HCT116 (cell line): Measurements from ENCODE around the gene CFAP46. TPM values are rescaled to one million over a fixed set of nuclear protein-coding genes. Genes with fewer than 3 reads are reported as not detected.

Experiments
- ATAC-seq: fragments of 200-7000 bp; cut with Tn5 transposase; 2 replicates; pipeline ENCODE4 v1.9.1; 2020; ENCODE audit warnings: mild to moderate bottlenecking, moderate library complexity
- BruUV-seq: library from RNA; stranded (reverse); fragments of 400-500 nt; replicated peaks from 2 replicates; lab custom pipeline; 2021; lab: Mats Ljungman, UMichigan
- CTCF ChIA-PET: fragments of 300-600 bp; sonication (Branson Sonifier 250); formaldehyde crosslinking; loops from one replicate; lab custom pipeline; 2021; ENCODE audit warnings: antibody characterized with exemption; lab: Charles Lee
- POLR2A ChIA-PET: fragments of 300-600, 350-600 bp; sonication (Branson Sonifier 250); formaldehyde crosslinking; loops from one replicate; lab custom pipeline; 2021; ENCODE audit warnings: antibody characterized with exemption; lab: Charles Lee
- RAD21 ChIA-PET, 2 experiments: fragments of 300-600 bp; sonication (Branson Sonifier 250); formaldehyde crosslinking; loops; one replicate each; lab custom pipeline; 2023; ENCODE audit warnings: low total read pairs in 2 of 2; ENCODE audit not compliant: uncharacterized antibody in 2 of 2, unreplicated experiment in 2 of 2, low non-redundant PET in 1 of 2; lab: Charles Lee
- DNase-seq: peaks from one replicate; pipeline ENCODE4 v3.0.0-alpha.2; 2010; ENCODE audit warnings: low read depth, low spot score
- H2AFZ ChIP-seq: fragments of 200-600 bp; shearing (Covaris generic), sonication (generic); 2 replicates; pipeline ENCODE4 v1.6.1; 2017; ENCODE audit warnings: low read depth, mixed run types, mixed read lengths, antibody characterized with exemption, low read length; ENCODE audit not compliant: poor library complexity, severe bottlenecking
- H3K27ac ChIP-seq: 2 replicates; pipeline ENCODE4 v1.5.1; 2012; ENCODE audit warnings: low read depth, low read length
- H3K27me3 ChIP-seq: fragments of 200-600 bp; sonication (generic); 2 replicates; pipeline ENCODE4 v1.6.1; 2016; ENCODE audit warnings: mixed run types, low read length, mixed read lengths; ENCODE audit not compliant: insufficient read depth
- H3K36me3 ChIP-seq, 2 experiments: fragments of 200-500 bp in 1 of 2; fragments of 200-600 bp in 1 of 2; sonication (Bioruptor generic) in 1 of 2; sonication (generic) in 1 of 2; 2 replicates each; pipeline versions ENCODE4 v1.5.1 to v1.6.1; 2014 to 2016; ENCODE audit warnings: low read length in 2 of 2, inconsistent platforms in 1 of 2, mixed read lengths in 1 of 2, mixed run types in 1 of 2; ENCODE audit not compliant: insufficient read depth in 2 of 2, control insufficient read depth in 1 of 2
- H3K4me1 ChIP-seq, 2 experiments: fragments of 200-600 bp in 1 of 2; sonication (generic) in 1 of 2; 2 replicates each; pipeline versions ENCODE4 v1.5.1 to v1.6.1; 2012 to 2017; ENCODE audit warnings: low read length in 2 of 2, inconsistent platforms in 1 of 2, mild to moderate bottlenecking in 1 of 2, mixed read lengths in 1 of 2, mixed run types in 1 of 2, moderate library complexity in 1 of 2; ENCODE audit not compliant: insufficient read depth in 2 of 2, control insufficient read depth in 1 of 2
- H3K4me2 ChIP-seq: fragments of 200-600 bp; sonication (generic); 2 replicates; pipeline ENCODE4 v1.6.1; 2017; ENCODE audit warnings: mixed run types, low read length, mixed read lengths
- H3K4me3 ChIP-seq, 2 experiments: fragments of 200-600 bp in 1 of 2; sonication (generic) in 1 of 2; replicated peaks in 1 of 2; 2 replicates each; pipeline ENCODE4 v1.5.1; 2011 to 2016; ENCODE audit warnings: low read length in 2 of 2, control low read depth in 1 of 2, low read depth in 1 of 2, mild to moderate bottlenecking in 1 of 2, mixed read lengths in 1 of 2, mixed run types in 1 of 2
- H3K79me2 ChIP-seq: fragments of 200-600 bp; sonication (generic); 2 replicates; pipeline ENCODE4 v1.6.1; 2017; ENCODE audit warnings: mild to moderate bottlenecking, mixed run types, low read length, moderate library complexity, mixed read lengths; ENCODE audit not compliant: insufficient read depth
- H3K9ac ChIP-seq: fragments of 200-600 bp; sonication (generic); 2 replicates; pipeline ENCODE4 v1.6.1; 2016; ENCODE audit warnings: low read length, mixed read lengths
- H3K9me2 ChIP-seq: fragments of 200-600 bp; sonication (generic), shearing (Covaris generic); 2 replicates; pipeline ENCODE4 v1.6.1; 2017; ENCODE audit warnings: mixed run types, mild to moderate bottlenecking, moderate library complexity; ENCODE audit not compliant: insufficient read depth
- H3K9me3 ChIP-seq, 2 experiments: fragments of 200-500 bp in 1 of 2; fragments of 200-600 bp in 1 of 2; sonication (Bioruptor generic) in 1 of 2; sonication (generic) in 1 of 2; 2 replicates each; pipeline ENCODE4 v1.6.1; 2014 to 2017; ENCODE audit warnings: low read length in 2 of 2, mixed read lengths in 2 of 2, inconsistent platforms in 1 of 2, low read depth in 1 of 2, mild to moderate bottlenecking in 1 of 2, mixed run types in 1 of 2, moderate library complexity in 1 of 2; ENCODE audit not compliant: control insufficient read depth in 1 of 2, insufficient read depth in 1 of 2
- H4K20me1 ChIP-seq: fragments of 200-600 bp; sonication (generic), shearing (Covaris generic); 2 replicates; pipeline ENCODE4 v1.6.1; 2017; ENCODE audit warnings: mixed run types, mild to moderate bottlenecking, moderate library complexity; ENCODE audit not compliant: insufficient read depth
- CBX3 ChIP-seq: IDR thresholded peaks from 2 replicates; pipeline ENCODE4 v1.6.1; 2012; ENCODE audit warnings: low read depth
- CEBPB ChIP-seq: IDR thresholded peaks from 2 replicates; pipeline ENCODE4 v1.6.1; 2012; ENCODE audit warnings: low read depth
- ELF1 ChIP-seq: IDR thresholded peaks from 2 replicates; pipeline ENCODE4 v1.6.1; 2012; ENCODE audit warnings: low read depth, borderline replicate concordance
- EZH2 ChIP-seq: fragments of 200-600 bp; sonication (generic); IDR thresholded peaks from 2 replicates; pipeline ENCODE4 v1.6.1; 2017; ENCODE audit warnings: antibody characterized with exemption, mixed run types
- EZH2phosphoT487 ChIP-seq: fragments of 200-600 bp; IDR thresholded peaks from 2 replicates; pipeline ENCODE4 v1.6.1; 2018; ENCODE audit warnings: antibody characterized with exemption, borderline replicate concordance
- POLR2A ChIP-seq: IDR thresholded peaks from 2 replicates; pipeline ENCODE4 v1.7.0; 2011; ENCODE audit warnings: borderline replicate concordance; ENCODE audit not compliant: insufficient read depth, insufficient read length; ENCODE audit errors: extremely low read depth
- SIN3A ChIP-seq: IDR thresholded peaks from 2 replicates; pipeline ENCODE4 v1.6.1; 2012; ENCODE audit warnings: low read depth
- SP1 ChIP-seq: IDR thresholded peaks from 2 replicates; pipeline ENCODE4 v1.6.1; 2012; ENCODE audit warnings: low read depth
- ZFX ChIP-seq: fragments of 450-650 bp; IDR thresholded peaks from 2 replicates; pipeline ENCODE4 v1.6.1; 2017
- ZNF274 ChIP-seq: fragments of 200-500 bp; sonication (Bioruptor generic); IDR thresholded peaks from 2 replicates; pipeline ENCODE4 v1.6.1; 2014; ENCODE audit warnings: mild to moderate bottlenecking, low read depth, low read length, inconsistent platforms
- intact Hi-C: fragments of 100-400 bp; cut with micrococcal nuclease; formaldehyde crosslinking; loops from 2 replicates; pipeline ENCODE4 v1.10.0; 2022
- total RNA-seq: library from RNA; stranded (reverse); gene quantifications from one replicate; pipeline ENCODE4 v1.2.1, GENCODE V29; 2021; ENCODE audit not compliant: unreplicated experiment
- TF ChIP-seq, protein P1 (sequence below): IDR thresholded peaks from 2 replicates; pipeline ENCODE4 v1.6.1; 2011; ENCODE audit warnings: mild to moderate bottlenecking, low read length, moderate library complexity; ENCODE audit not compliant: insufficient replicate concordance; ENCODE audit errors: extremely low read depth

CFAP46 gene
- total RNA-seq, 1 experiment from 2014 or later, result 1.4 TPM

GRCh38 chr10:132849546-132850031, 92.8 kb downstream of the CFAP46 start:
- Histone ChIP-seq H4K20me1 (no peaks in the 10 kb centered on the region), H3K9me3 (no peaks in the 10 kb centered on the region), H2AFZ (no peak overlapping the region), H3K27me3 (no peaks in the 10 kb centered on the region), H3K9ac (no peak overlapping the region), H3K4me2 (no peak overlapping the region), H3K36me3 (no peaks in the 10 kb centered on the region), H3K4me1 (no peaks in the 10 kb centered on the region)
- POLR2A ChIA-PET, result no interaction called here
- ATAC-seq, result no peak
- no peak for DNase-seq
- TF ChIP-seq CEBPB (no peak), SP1 (no peak), CBX3 (no peak), ZFX (no peak), POLR2A (no peak), EZH2 (no peak), SIN3A (no peak), ZNF274 (no peak), EZH2phosphoT487 (no peak), ELF1 (no peak)
- TF ChIP-seq, protein P1, sequence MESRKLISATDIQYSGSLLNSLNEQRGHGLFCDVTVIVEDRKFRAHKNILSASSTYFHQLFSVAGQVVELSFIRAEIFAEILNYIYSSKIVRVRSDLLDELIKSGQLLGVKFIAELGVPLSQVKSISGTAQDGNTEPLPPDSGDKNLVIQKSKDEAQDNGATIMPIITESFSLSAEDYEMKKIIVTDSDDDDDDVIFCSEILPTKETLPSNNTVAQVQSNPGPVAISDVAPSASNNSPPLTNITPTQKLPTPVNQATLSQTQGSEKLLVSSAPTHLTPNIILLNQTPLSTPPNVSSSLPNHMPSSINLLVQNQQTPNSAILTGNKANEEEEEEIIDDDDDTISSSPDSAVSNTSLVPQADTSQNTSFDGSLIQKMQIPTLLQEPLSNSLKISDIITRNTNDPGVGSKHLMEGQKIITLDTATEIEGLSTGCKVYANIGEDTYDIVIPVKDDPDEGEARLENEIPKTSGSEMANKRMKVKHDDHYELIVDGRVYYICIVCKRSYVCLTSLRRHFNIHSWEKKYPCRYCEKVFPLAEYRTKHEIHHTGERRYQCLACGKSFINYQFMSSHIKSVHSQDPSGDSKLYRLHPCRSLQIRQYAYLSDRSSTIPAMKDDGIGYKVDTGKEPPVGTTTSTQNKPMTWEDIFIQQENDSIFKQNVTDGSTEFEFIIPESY, result no peak
- TF ChIP-seq, all 23 proteins: peak for 0
- no peak overlapping the region for H3K4me3 ChIP-seq
- ChIA-PET RAD21 (no interaction called here), CTCF (no interaction called here)
- intact Hi-C loops, result no loop called here
- H3K79me2 ChIP-seq, result no peaks in the 10 kb centered on the region
- no peaks in the 10 kb centered on the region for H3K9me2 ChIP-seq
- no TSS peak for BruUV-seq
- H3K27ac ChIP-seq, result no peak overlapping the region
